Urinary bladder (tissue), 4 donors: ENCODE results near the gene TANC1. TPM values are rescaled to one million over a fixed set of nuclear protein-coding genes. Genes with fewer than 3 reads are reported as not detected.

Experiments used
- DNase-seq: peaks from one replicate; pipeline ENCODE4 v3.0.0-alpha.2; 2015; ENCODE audit errors: extremely low spot score
- H3K27ac ChIP-seq: one replicate; pipeline ENCODE4 v1.5.1; 2013; ENCODE audit warnings: low read depth, mild to moderate bottlenecking, moderate library complexity
- H3K36me3 ChIP-seq: one replicate; pipeline ENCODE4 v1.6.1; 2013; ENCODE audit warnings: mild to moderate bottlenecking, moderate library complexity; ENCODE audit not compliant: insufficient read depth
- H3K4me1 ChIP-seq: one replicate; pipeline ENCODE4 v1.6.1; 2013; ENCODE audit warnings: mild to moderate bottlenecking, moderate library complexity; ENCODE audit not compliant: insufficient read depth
- H3K4me3 ChIP-seq: one replicate; pipeline ENCODE4 v1.5.1; 2013; ENCODE audit warnings: low read depth, low read length
- WGBS: extraction: QIAGEN DNeasy Blood & Tissue Kit; methylation state at CpG from one replicate; pipeline ENCODE4 v1.1.7; 2013; 5-methylcytosine and 5-hydroxymethylcytosine counted together
- polyA plus RNA-seq: library from polyadenylated mRNA; stranded (reverse); fragments of 200-250 nt; gene quantifications from one replicate; pipeline ENCODE4 v1.2.3, GENCODE V29; 2013
- total RNA-seq: library from RNA; depleted of rRNA; stranded (reverse); fragments of >200 nt; gene quantifications from one replicate; pipeline ENCODE4 v1.2.3, GENCODE V29; 2014
- donor health status: healthy with polysubstance abuse.
- donor health status: healthy.

The TANC1 gene
- total and polyA plus RNA-seq, 2 donors, result 18.4 to 47.5 TPM

DNA sequence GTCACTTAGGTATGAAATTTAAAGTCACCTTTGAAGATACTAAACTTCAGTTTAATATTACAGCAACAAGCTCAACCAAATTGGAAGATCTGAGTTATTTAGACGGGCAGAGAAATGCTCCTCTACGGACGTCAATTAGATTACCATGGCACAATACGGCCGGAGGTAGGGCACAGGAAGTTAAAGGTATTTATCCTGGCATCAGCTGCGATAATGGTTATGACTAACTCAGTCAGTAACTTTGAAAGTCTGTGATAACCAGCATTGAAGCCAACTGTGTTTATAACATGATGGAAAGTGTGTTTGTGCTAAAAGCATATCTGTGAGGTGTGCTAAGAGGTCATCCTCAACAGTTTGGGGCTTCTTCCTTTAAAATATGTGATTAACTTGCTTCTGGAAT lies 200.7 kb downstream of the TANC1 start:
- Histone ChIP-seq H3K4me1 (no peaks in the 10 kb centered on the region), H3K36me3 (no peaks in the 10 kb centered on the region), H3K4me3 (no peak overlapping the region), H3K27ac (no peak overlapping the region)
- DNase-seq, result no peak
- WGBS, result 84% methylated on average over 6 of the region's 6 CpGs

DNA sequence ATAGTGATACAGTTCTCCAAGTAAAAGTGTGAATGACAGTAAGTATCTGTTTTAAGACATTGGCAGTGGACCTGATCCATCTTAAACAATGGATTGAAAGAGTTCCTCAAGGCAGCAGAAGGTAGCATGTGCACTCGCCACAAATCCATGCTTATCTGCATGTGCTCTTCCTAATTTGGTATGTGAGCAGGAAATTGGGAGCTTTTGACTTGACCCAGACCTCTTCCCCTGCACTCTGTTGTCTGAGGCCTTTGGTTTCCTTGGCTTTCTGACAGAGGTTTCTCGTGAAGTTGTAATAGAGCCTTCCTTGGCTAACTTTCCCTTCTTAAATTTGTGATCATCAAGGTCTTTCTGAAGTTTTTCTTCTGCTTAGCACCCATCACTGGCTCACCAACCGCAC lies 204.0 kb downstream of the TANC1 start:
- Histone ChIP-seq H3K4me3 (no peak overlapping the region), H3K27ac (no peak overlapping the region), H3K4me1 (no peaks in the 10 kb centered on the region), H3K36me3 (no peaks in the 10 kb centered on the region)
- DNase-seq, result no peak
- WGBS, result 87% methylated on average over 3 of the region's 3 CpGs

DNA sequence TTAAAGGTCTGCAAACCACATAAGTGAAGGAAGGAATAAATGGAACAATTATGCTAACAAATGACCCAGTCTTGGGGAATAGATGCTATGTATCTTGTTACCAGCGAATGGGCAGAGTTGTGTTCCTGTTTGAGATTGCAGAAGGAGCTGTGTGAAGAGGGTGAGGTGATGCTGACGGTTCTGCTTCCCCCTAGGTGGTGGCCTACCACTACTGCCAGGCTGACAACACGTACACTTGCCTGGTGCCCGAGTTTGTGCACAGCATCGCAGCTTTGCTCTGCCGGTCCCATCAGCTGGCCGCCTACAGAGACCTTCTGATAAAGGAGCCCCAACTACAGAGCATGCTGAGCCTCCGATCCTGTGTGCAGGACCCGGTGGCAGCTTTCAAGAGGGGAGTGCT lies 206.3 kb downstream of the TANC1 start:
- no peak overlapping the region for H3K4me3 ChIP-seq
- no peaks in the 10 kb centered on the region for H3K36me3 ChIP-seq
- WGBS, result 96% methylated on average over 9 of the region's 9 CpGs
- DNase-seq, result no peak
- H3K27ac ChIP-seq, result no peak overlapping the region
- no peaks in the 10 kb centered on the region for H3K4me1 ChIP-seq

GRCh38 chr2:159175182-159175581 lies 206.7 kb downstream of the TANC1 start:
- DNase-seq, result no peak
- no peaks in the 10 kb centered on the region for H3K36me3 ChIP-seq
- WGBS, result 91% methylated on average over 6 of the region's 6 CpGs

DNA sequence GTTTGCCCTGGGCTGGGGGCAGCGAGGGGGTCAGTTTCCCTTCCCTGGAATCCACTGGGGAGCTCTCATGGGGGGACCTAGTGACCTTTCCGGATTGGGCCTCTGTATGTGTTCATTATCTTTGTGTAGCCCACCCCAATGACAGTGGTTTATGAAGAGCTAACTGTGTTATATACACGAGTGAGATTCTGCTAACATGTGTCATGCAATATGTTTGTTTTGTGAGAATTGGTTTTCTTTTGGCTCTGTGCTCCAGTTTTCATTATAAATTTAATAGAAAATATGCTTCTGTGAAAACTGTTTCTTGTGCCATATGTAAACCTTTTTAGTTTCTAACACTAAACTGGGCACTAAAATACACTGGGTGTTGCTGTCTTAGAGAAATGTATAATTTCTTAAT lies 207.5 kb downstream of the TANC1 start:
- Histone ChIP-seq H3K36me3 (no peaks in the 10 kb centered on the region), H3K4me3 (no peak overlapping the region), H3K4me1 (peaks cover 1% of the 10 kb centered on the region), H3K27ac (no peak overlapping the region)
- WGBS, result 84% methylated on average over 3 of the region's 3 CpGs
- DNase-seq, result no peak

More at GRCh38 chr2:159175182-159175581, 206.7 kb downstream of the TANC1 start:
- Histone ChIP-seq H3K4me3 (no peak overlapping the region), H3K27ac (no peak overlapping the region), H3K4me1 (peaks cover 1% of the 10 kb centered on the region)

DNA sequence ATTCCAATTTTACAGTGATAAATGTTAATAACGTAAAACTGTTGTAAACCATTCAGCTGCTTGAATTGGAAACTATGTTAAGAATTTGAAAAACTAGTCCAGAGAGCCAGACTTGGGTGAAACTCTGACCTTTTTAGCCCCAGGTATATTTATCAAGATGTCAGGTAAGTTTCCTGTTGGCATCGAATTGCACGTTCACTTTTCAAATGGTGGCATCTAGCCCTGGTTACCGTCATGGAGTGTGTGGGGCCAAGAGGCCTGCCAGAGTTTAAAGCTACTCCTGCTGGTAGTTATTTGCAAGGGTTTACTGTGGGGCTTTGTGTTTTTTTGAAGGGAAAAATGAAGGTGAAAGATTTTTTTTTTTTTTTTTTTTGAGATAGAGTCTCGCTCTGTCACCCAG lies 208.1 kb downstream of the TANC1 start:
- Histone ChIP-seq H3K4me1 (peaks cover 1% of the 10 kb centered on the region), H3K36me3 (no peaks in the 10 kb centered on the region), H3K27ac (no peak overlapping the region), H3K4me3 (no peak overlapping the region)
- no peak for DNase-seq
- WGBS, result 86% methylated on average over 5 of the region's 5 CpGs

GRCh38 chr2:159177357-159177756 lies 208.9 kb downstream of the TANC1 start:
- no peak overlapping the region for H3K27ac ChIP-seq
- no peaks in the 10 kb centered on the region for H3K36me3 ChIP-seq
- 94% methylated on average over 3 of the region's 3 CpGs for WGBS

DNA sequence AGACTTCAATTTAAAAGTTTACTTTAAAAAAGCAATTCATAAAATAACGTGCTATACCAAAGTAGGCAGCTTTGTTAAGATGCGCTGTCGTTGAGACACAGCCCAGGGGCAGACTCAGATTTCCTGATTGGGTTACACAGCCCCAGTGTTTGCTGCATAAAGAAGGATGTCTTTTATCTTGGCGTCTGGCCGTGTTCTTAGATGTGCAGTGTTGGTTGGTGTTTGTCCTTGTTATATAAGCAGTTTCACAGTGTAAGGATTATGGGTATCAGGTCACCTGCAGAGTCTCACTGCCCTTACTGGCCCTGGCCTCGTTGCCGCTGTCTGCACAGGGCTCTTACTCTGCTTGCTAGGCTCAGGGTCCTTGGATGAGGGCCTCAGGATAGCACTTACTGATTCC lies 209.5 kb downstream of the TANC1 start:
- 74% methylated on average over 7 of the region's 7 CpGs for WGBS
- no peaks in the 10 kb centered on the region for H3K36me3 ChIP-seq
- no peak overlapping the region for H3K27ac ChIP-seq
- DNase-seq, result no peak
- H3K4me3 ChIP-seq, result no peak overlapping the region
- peaks cover 1% of the 10 kb centered on the region for H3K4me1 ChIP-seq

More at GRCh38 chr2:159177357-159177756, 208.9 kb downstream of the TANC1 start:
- no peak for DNase-seq
- Histone ChIP-seq H3K4me3 (no peak overlapping the region), H3K4me1 (peaks cover 1% of the 10 kb centered on the region)

DNA sequence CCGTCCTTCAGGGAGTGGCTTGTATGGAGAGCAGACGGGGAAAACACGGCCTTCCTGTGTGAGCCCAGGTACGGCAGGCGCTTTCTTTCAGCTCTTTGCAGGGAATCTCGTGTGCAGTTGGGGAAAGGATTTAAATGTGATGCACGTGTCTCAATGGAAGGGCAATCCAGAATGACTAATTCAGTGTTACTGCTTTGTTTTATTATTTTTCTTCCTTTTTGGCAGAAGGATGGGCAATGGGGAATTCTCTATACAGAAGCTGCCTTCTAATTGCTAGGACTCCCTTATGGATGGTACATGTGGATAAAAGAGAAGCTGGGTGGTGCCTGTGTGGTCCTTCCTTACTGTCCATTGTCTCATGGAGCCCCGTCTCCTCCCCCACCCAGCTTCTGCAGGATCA lies 210.7 kb downstream of the TANC1 start:
- 89% methylated on average over 8 of the region's 8 CpGs for WGBS
- DNase-seq, result no peak
- Histone ChIP-seq H3K4me3 (no peak overlapping the region), H3K27ac (no peak overlapping the region), H3K4me1 (peaks cover 1% of the 10 kb centered on the region), H3K36me3 (no peaks in the 10 kb centered on the region)

- Histone ChIP-seq H3K27ac (no peak overlapping the region), H3K4me3 (no peak overlapping the region), H3K36me3 (no peaks in the 10 kb centered on the region), H3K4me1 (peaks cover 1% of the 10 kb centered on the region)
- no peak for DNase-seq
- WGBS, result 88% methylated on average over 4 of the region's 4 CpGs
Measured at GRCh38 chr2:159179696-159180095, 211.3 kb downstream of the TANC1 start.

DNA sequence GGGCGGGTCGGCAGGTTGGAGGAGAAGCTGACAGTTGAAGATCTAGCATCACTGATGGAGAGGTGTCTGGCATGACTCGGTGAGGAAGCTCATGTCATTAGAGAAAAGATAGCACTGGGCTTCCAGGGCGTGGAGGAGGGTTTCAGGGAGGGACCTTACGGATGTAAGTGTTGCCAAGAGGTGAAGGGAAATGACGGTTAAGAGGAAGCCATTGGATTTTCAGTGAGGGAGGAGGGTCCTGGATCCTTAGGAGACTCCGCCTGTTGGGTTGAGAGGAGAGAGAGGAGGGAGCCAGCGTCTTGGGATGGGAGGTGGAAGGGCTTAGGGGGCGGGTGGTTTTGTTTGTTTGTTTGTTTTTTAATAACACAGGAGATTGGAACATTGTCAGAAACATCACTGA lies 214.9 kb downstream of the TANC1 start:
- Histone ChIP-seq H3K4me1 (peaks cover 1% of the 10 kb centered on the region), H3K4me3 (no peak overlapping the region), H3K36me3 (no peaks in the 10 kb centered on the region), H3K27ac (no peak overlapping the region)
- DNase-seq, result no peak
- WGBS, result 85% methylated on average over 9 of the region's 9 CpGs

GRCh38 chr2:159185401-159186130 lies 217.1 kb downstream of the TANC1 start:
- Histone ChIP-seq H3K36me3 (no peaks in the 10 kb centered on the region), H3K4me1 (no peaks in the 10 kb centered on the region), H3K27ac (no peak overlapping the region), H3K4me3 (no peak overlapping the region)
- 88% methylated on average over 14 of the region's 14 CpGs for WGBS
- DNase-seq, result no peak

DNA sequence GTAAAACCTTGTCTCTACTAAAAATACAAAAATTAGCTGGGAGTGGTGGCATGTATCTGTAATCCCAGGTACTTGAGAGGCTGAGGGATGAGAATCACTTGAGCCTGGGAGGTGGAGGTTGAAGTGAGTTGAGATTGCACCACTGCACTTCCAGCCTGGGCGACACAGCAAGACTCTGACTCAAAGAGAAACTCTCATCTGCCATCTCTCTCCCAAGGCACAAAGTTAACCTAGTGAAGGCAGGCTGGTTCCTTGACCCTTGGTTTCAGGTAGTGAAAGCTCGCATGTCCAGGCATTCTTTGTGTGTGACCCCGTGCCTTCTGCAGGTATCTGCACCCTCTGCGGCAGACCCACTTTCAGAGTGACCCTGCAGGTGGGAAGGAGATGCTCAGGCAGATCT lies 218.0 kb downstream of the TANC1 start:
- Histone ChIP-seq H3K4me1 (no peaks in the 10 kb centered on the region), H3K27ac (no peak overlapping the region), H3K4me3 (no peak overlapping the region), H3K36me3 (no peaks in the 10 kb centered on the region)
- DNase-seq, result no peak
- 94% methylated on average over 4 of the region's 4 CpGs for WGBS

DNA sequence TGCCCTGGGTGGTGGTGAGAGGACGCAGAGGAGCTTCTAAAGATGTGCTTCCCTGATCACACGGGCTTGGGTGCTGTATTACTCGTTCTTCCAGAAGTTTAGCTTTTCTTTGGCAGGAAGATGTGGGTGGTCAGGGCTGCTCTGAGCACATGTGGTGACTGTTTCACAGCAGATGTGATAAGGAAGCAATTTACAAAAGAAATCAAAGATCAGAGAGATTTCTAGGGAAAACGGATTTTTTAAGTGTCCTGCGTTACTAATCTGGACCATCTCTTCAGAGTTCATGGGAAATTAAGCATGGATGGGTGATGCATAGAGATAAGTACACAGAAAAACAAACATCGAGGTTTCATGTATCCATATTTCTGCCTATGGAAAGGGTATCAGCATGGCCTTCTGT lies 218.7 kb downstream of the TANC1 start:
- 69% methylated on average over 6 of the region's 6 CpGs for WGBS
- no peak for DNase-seq

GRCh38 chr2:159188449-159188848 lies 220.0 kb downstream of the TANC1 start:
- H3K4me3 ChIP-seq, result no peak overlapping the region
- H3K4me1 ChIP-seq, result no peaks in the 10 kb centered on the region
- H3K27ac ChIP-seq, result no peak overlapping the region
- H3K36me3 ChIP-seq, result no peaks in the 10 kb centered on the region
- WGBS, result 82% methylated on average over 4 of the region's 4 CpGs
- no peak for DNase-seq

More for the DNA sequence above, 218.7 kb downstream of the TANC1 start:
- H3K4me3 ChIP-seq, result no peak overlapping the region
- H3K4me1 ChIP-seq, result no peaks in the 10 kb centered on the region
- H3K27ac ChIP-seq, result no peak overlapping the region
- H3K36me3 ChIP-seq, result no peaks in the 10 kb centered on the region
